ENCODE measurements around the gene ATG2B. TPM values are rescaled to one million over a fixed set of nuclear protein-coding genes. Genes with fewer than 3 reads are reported as not detected.

Gene ATG2B
- total RNA-seq, 1 experiment from 2014 or later = 11.6 TPM

- Histone ChIP-seq H3K4me2 (ENCODE audit: low read length) (no peak overlapping the region), H3K79me2 (ENCODE audit: low read length) (no peaks in the 10 kb centered on the region), H3K27ac (ENCODE audit: low read length) (no peak overlapping the region), H3K9me3 (ENCODE audit: low read length) (no peaks in the 10 kb centered on the region), H3K9ac (ENCODE audit: low read length) (no peak overlapping the region), H3K4me3 (ENCODE audit: low read length) (no peak overlapping the region), H3K9me2 (replicated peaks; ENCODE audit: low read length) (no peaks in the 10 kb centered on the region), H2AFZ (ENCODE audit: low read length) (no peak overlapping the region), H3F3A (ENCODE audit: low read length, unreplicated experiment) (no peaks in the 10 kb centered on the region), H3K36me3 (ENCODE audit: low read depth, low read length) (peaks cover 3% of the 10 kb centered on the region; the same call in 1 of the 2 replicates), H4K20me1 (ENCODE audit: low read length) (no peaks in the 10 kb centered on the region), H3K27me3 (ENCODE audit: low read length) (no peaks in the 10 kb centered on the region), H3K4me1 (ENCODE audit: insufficient read depth, low read length) (no peaks in the 10 kb centered on the region)
- CTCF ChIA-PET = no interaction called here
- no peak for TF ChIP-seq EZH2 (IDR thresholded peaks at IDR 0.05; ENCODE audit: low read length, unreplicated experiment)
- no peak for TF ChIP-seq EZH2phosphoT487 (IDR thresholded peaks at IDR 0.05; ENCODE audit: borderline replicate concordance, low read length)
- TF ChIP-seq CTCF (conservative IDR thresholded peaks at IDR 0.05; ENCODE audit: low read depth, low read length) = no peak
- intact Hi-C loops (cut with micrococcal nuclease) = no loop called here
- POLR2A ChIA-PET (ENCODE audit: unreplicated experiment) = interaction anchor here (0.6 kb wide), 1 partner anchor 133 kb away, joined by 3 read pairs; no protein-coding TSS in a partner anchor
- ATAC-seq (no peak), DNase-seq (no peak)
- BruUV-seq (replicated peaks) = no TSS peak
Observed at GRCh38 chr14:96285667-96286066, 77.5 kb downstream of the ATG2B start.

GRCh38 chr14:96284430-96284829 lies 78.7 kb downstream of the ATG2B start:
- ChIA-PET POLR2A (ENCODE audit: unreplicated experiment) (no interaction called here), CTCF (no interaction called here)
- Histone ChIP-seq H3K27ac (ENCODE audit: low read length) (no peak overlapping the region), H3K4me2 (ENCODE audit: low read length) (no peak overlapping the region), H3K27me3 (ENCODE audit: low read length) (no peaks in the 10 kb centered on the region), H3F3A (ENCODE audit: low read length, unreplicated experiment) (no peaks in the 10 kb centered on the region), H3K79me2 (ENCODE audit: low read length) (no peaks in the 10 kb centered on the region), H3K36me3 (ENCODE audit: low read depth, low read length) (peaks cover 3% of the 10 kb centered on the region; the same call in 1 of the 2 replicates), H2AFZ (ENCODE audit: low read length) (no peak overlapping the region), H3K9me2 (replicated peaks; ENCODE audit: low read length) (no peaks in the 10 kb centered on the region), H3K4me1 (ENCODE audit: insufficient read depth, low read length) (no peaks in the 10 kb centered on the region), H3K4me3 (ENCODE audit: low read length) (no peak overlapping the region), H4K20me1 (ENCODE audit: low read length) (no peaks in the 10 kb centered on the region), H3K9me3 (ENCODE audit: low read length) (no peaks in the 10 kb centered on the region), H3K9ac (ENCODE audit: low read length) (no peak overlapping the region)
- no TSS peak for BruUV-seq (replicated peaks)
- TF ChIP-seq CTCF (conservative IDR thresholded peaks at IDR 0.05; ENCODE audit: low read depth, low read length) = no peak
- TF ChIP-seq EZH2phosphoT487 (IDR thresholded peaks at IDR 0.05; ENCODE audit: borderline replicate concordance, low read length) = no peak
- no peak for TF ChIP-seq EZH2 (IDR thresholded peaks at IDR 0.05; ENCODE audit: low read length, unreplicated experiment)
- no peak for DNase-seq
- no peak for ATAC-seq
- intact Hi-C loops (cut with micrococcal nuclease) = no loop called here

- TF ChIP-seq EZH2 (IDR thresholded peaks at IDR 0.05; ENCODE audit: low read length, unreplicated experiment) = no peak
- TF ChIP-seq EZH2phosphoT487 (IDR thresholded peaks at IDR 0.05; ENCODE audit: borderline replicate concordance, low read length) = no peak
- no peak for TF ChIP-seq CTCF (conservative IDR thresholded peaks at IDR 0.05; ENCODE audit: low read depth, low read length)
- Histone ChIP-seq H3K27ac (ENCODE audit: low read length) (no peak overlapping the region), H3K9ac (ENCODE audit: low read length) (no peak overlapping the region), H2AFZ (ENCODE audit: low read length) (no peak overlapping the region), H3K27me3 (ENCODE audit: low read length) (no peaks in the 10 kb centered on the region), H3K4me2 (ENCODE audit: low read length) (no peak overlapping the region), H3K9me2 (replicated peaks; ENCODE audit: low read length) (no peaks in the 10 kb centered on the region), H3K79me2 (ENCODE audit: low read length) (no peaks in the 10 kb centered on the region), H3K4me1 (ENCODE audit: insufficient read depth, low read length) (no peaks in the 10 kb centered on the region), H4K20me1 (ENCODE audit: low read length) (no peaks in the 10 kb centered on the region), H3K4me3 (ENCODE audit: low read length) (no peak overlapping the region), H3K9me3 (ENCODE audit: low read length) (no peaks in the 10 kb centered on the region), H3F3A (ENCODE audit: low read length, unreplicated experiment) (no peaks in the 10 kb centered on the region), H3K36me3 (ENCODE audit: low read depth, low read length) (peaks cover 3% of the 10 kb centered on the region; the same call in 1 of the 2 replicates)
- no TSS peak for BruUV-seq (replicated peaks)
- CTCF ChIA-PET = no interaction called here
- ATAC-seq (no peak), DNase-seq (no peak)
- POLR2A ChIA-PET (ENCODE audit: unreplicated experiment) = no interaction called here
- intact Hi-C loops (cut with micrococcal nuclease) = no loop called here
Observed at GRCh38 chr14:96284008-96284407, 79.1 kb downstream of the ATG2B start.
